ENCODE measurements around the gene PSPN.

PSPN gene

GRCh38 chr19:6375411-6376010 is at the start of gene PSPN:
Gene PSPN, minus strand, starts transcription at chr19:6375933. Its CDS starts 84 bp downstream, at chr19:6375849.
- no peak within 1 kb of the TSS for H3K4me3 ChIP-seq (ENCODE audit: low read depth, low read length)
- no peak for TF ChIP-seq CTCF (IDR thresholded peaks at IDR 0.05; ENCODE audit: borderline replicate concordance, insufficient read depth, low read depth, low read length)

GRCh38 chr19:6424939-6425731 is 49.4 kb upstream of the PSPN start:
- TF ChIP-seq CTCF (IDR thresholded peaks at IDR 0.05; ENCODE audit: borderline replicate concordance, insufficient read depth, low read depth, low read length): no peak
- H3K4me3 ChIP-seq (ENCODE audit: low read depth, low read length): peak overlapping the region; percentile 37

- no peak for TF ChIP-seq CTCF (IDR thresholded peaks at IDR 0.05; ENCODE audit: borderline replicate concordance, insufficient read depth, low read depth, low read length)
Measured at GRCh38 chr19:6424195-6424938, 48.6 kb upstream of the PSPN start, which contains the start of gene KHSRP. Gene KHSRP, minus strand, starts transcription at chr19:6424811. Its CDS starts 110 bp downstream, at chr19:6424701.

GRCh38 chr19:6423499-6424194 is 47.9 kb upstream of the PSPN start:
- H3K4me3 ChIP-seq (ENCODE audit: low read depth, low read length): peak overlapping the region; percentile 91
- no peak for TF ChIP-seq CTCF (IDR thresholded peaks at IDR 0.05; ENCODE audit: borderline replicate concordance, insufficient read depth, low read depth, low read length)

More at GRCh38 chr19:6424195-6424938, 48.6 kb upstream of the PSPN start, which contains the start of gene KHSRP:
- H3K4me3 ChIP-seq (ENCODE audit: low read depth, low read length): peak within 1 kb of the TSS; percentile 91

- H3K4me3 ChIP-seq (ENCODE audit: low read depth, low read length): no peak overlapping the region
- TF ChIP-seq CTCF (IDR thresholded peaks at IDR 0.05; ENCODE audit: borderline replicate concordance, insufficient read depth, low read depth, low read length): no peak
Measured at GRCh38 chr19:6421075-6422014, 45.6 kb upstream of the PSPN start.

- no peak overlapping the region for H3K4me3 ChIP-seq (ENCODE audit: low read depth, low read length)
- TF ChIP-seq CTCF (IDR thresholded peaks at IDR 0.05; ENCODE audit: borderline replicate concordance, insufficient read depth, low read depth, low read length): no peak
Measured at GRCh38 chr19:6418562-6418932, 42.8 kb upstream of the PSPN start.

Data from GM12875 (cell line).